Stimulated activated effector memory CD8-positive, alpha-beta T cell treated with anti-CD3 and anti-CD28 coated beads, Interleukin-12 subunit alpha, Interleukin-12 subunit beta, amount 100 ng/mL, for 72 hours (primary cell): Measurements from ENCODE around the gene ZNF440.
"Not testable (repeated sequence)": the region's sequence is repeated elsewhere in the genome, so short reads cannot be mapped to it uniquely, and the experiment has no call there.

Experiments used
- ATAC-seq: fragments of 150-1000 bp; cut with Tn5 transposase; 2 replicates; pipeline ENCODE4 v1.10.0; 2021
- DNase-seq, 2 donors: peaks; one replicate each; pipeline ENCODE4 v3.0.0; 2021 to 2022; ENCODE audit warnings: low spot score in 2 of 2
- H3K27ac Mint-ChIP-seq: one replicate; pipeline ENCODE4 v1.8.0; 2022; ENCODE audit warnings: mild to moderate bottlenecking, mixed read lengths
- H3K36me3 Mint-ChIP-seq: one replicate; pipeline ENCODE4 v1.8.0; 2022; ENCODE audit warnings: mild to moderate bottlenecking, mixed read lengths
- H3K4me1 Mint-ChIP-seq: one replicate; pipeline ENCODE4 v1.8.0; 2022; ENCODE audit warnings: mixed read lengths
- H3K4me3 Mint-ChIP-seq: one replicate; pipeline ENCODE4 v1.8.0; 2022; ENCODE audit warnings: mild to moderate bottlenecking, mixed read lengths
- H3K9me3 Mint-ChIP-seq: one replicate; pipeline ENCODE4 v1.8.0; 2022; ENCODE audit warnings: mixed read lengths

ZNF440 gene

GRCh38 chr19:11814029-11814699 is at the start of gene ZNF440:
TSS of gene ZNF440 (plus strand) at chr19:11814273. CDS start at chr19:11814448, 175 bp downstream.
- Mint-ChIP-seq H3K27ac (peak within 1 kb of the TSS; percentile 81), H3K36me3 (no peaks in the 10 kb centered on the region), H3K4me3 (peak within 1 kb of the TSS; percentile 83), H3K9me3 (no peaks in the 10 kb centered on the region), H3K4me1 (peaks cover 20% of the 10 kb centered on the region)
- ATAC-seq (peak; percentile 100), DNase-seq (peak; percentile 66 to 94)

GRCh38 chr19:11766597-11767591 is 47.2 kb upstream of the ZNF440 start, which contains the start of gene ZNF441:
TSS of gene ZNF441 (plus strand) at chr19:11767000. CDS start at chr19:11767194, 194 bp downstream.
- H3K4me1 Mint-ChIP-seq, result peaks cover 22% of the 10 kb centered on the region
- H3K27ac Mint-ChIP-seq, result peak within 1 kb of the TSS; percentile 91
- DNase-seq (peak; percentile 82 to 98), ATAC-seq (peak; percentile 99)
- no peaks in the 10 kb centered on the region for H3K36me3 Mint-ChIP-seq
- peak within 1 kb of the TSS; percentile 92 for H3K4me3 Mint-ChIP-seq
- H3K9me3 Mint-ChIP-seq, result peaks cover 14% of the 10 kb centered on the region

- peak in 1 of 2 donors; percentile 59 for DNase-seq
- Mint-ChIP-seq H3K4me1 (peaks cover 22% of the 10 kb centered on the region), H3K27ac (peak overlapping the region; percentile 91), H3K36me3 (no peaks in the 10 kb centered on the region), H3K9me3 (peaks cover 18% of the 10 kb centered on the region), H3K4me3 (peak overlapping the region; percentile 92)
- peak; percentile 1 for ATAC-seq
Observed at GRCh38 chr19:11767633-11768133, 46.4 kb upstream of the ZNF440 start.

GRCh38 chr19:11769995-11770394 is 44.1 kb upstream of the ZNF440 start:
- DNase-seq (no peak), ATAC-seq (no peak)
- Mint-ChIP-seq H3K4me1 (peaks cover 22% of the 10 kb centered on the region), H3K4me3 (no peak overlapping the region), H3K36me3 (no peaks in the 10 kb centered on the region), H3K27ac (no peak overlapping the region), H3K9me3 (peaks cover 21% of the 10 kb centered on the region)

- not testable (repeated sequence) for H3K36me3 Mint-ChIP-seq, ATAC-seq, H3K4me3 Mint-ChIP-seq, H3K27ac Mint-ChIP-seq, DNase-seq
- peaks cover 24% of the 10 kb centered on the region for H3K9me3 Mint-ChIP-seq
- H3K4me1 Mint-ChIP-seq, result peaks cover 21% of the 10 kb centered on the region
Observed at GRCh38 chr19:11771520-11771919, 42.6 kb upstream of the ZNF440 start.

GRCh38 chr19:11776669-11777068 is 37.4 kb upstream of the ZNF440 start:
- Mint-ChIP-seq H3K36me3 (peaks cover 40% of the 10 kb centered on the region), H3K9me3 (peaks cover 35% of the 10 kb centered on the region)
- not testable (repeated sequence) for H3K4me1 Mint-ChIP-seq, DNase-seq, ATAC-seq, H3K4me3 Mint-ChIP-seq, H3K27ac Mint-ChIP-seq

GRCh38 chr19:11780431-11781020 is 33.5 kb upstream of the ZNF440 start:
- Mint-ChIP-seq H3K4me3 (no peak overlapping the region), H3K9me3 (peaks cover 37% of the 10 kb centered on the region), H3K4me1 (no peaks in the 10 kb centered on the region), H3K36me3 (peaks cover 40% of the 10 kb centered on the region), H3K27ac (no peak overlapping the region)
- DNase-seq (no peak), ATAC-seq (no peak)

GRCh38 chr19:11781295-11782057 is 32.6 kb upstream of the ZNF440 start:
- Mint-ChIP-seq H3K4me1 (no peaks in the 10 kb centered on the region), H3K36me3 (peaks cover 40% of the 10 kb centered on the region), H3K9me3 (peaks cover 34% of the 10 kb centered on the region), H3K4me3 (no peak overlapping the region), H3K27ac (no peak overlapping the region)
- no peak for DNase-seq
- ATAC-seq, result no peak

GRCh38 chr19:11783767-11784166 is 30.3 kb upstream of the ZNF440 start:
- DNase-seq (no peak), ATAC-seq (no peak)
- Mint-ChIP-seq H3K4me1 (no peaks in the 10 kb centered on the region), H3K4me3 (no peak overlapping the region), H3K9me3 (peaks cover 41% of the 10 kb centered on the region), H3K27ac (no peak overlapping the region), H3K36me3 (peaks cover 28% of the 10 kb centered on the region)

GRCh38 chr19:11784356-11784755 is 29.7 kb upstream of the ZNF440 start:
- H3K27ac Mint-ChIP-seq, result no peak overlapping the region
- no peak overlapping the region for H3K4me3 Mint-ChIP-seq
- peaks cover 22% of the 10 kb centered on the region for H3K36me3 Mint-ChIP-seq
- H3K9me3 Mint-ChIP-seq, result peaks cover 47% of the 10 kb centered on the region
- H3K4me1 Mint-ChIP-seq, result no peaks in the 10 kb centered on the region
- no peak for ATAC-seq
- no peak for DNase-seq

GRCh38 chr19:11787536-11787935 is 26.5 kb upstream of the ZNF440 start:
- Mint-ChIP-seq H3K27ac (no peak overlapping the region), H3K36me3 (no peaks in the 10 kb centered on the region), H3K9me3 (peaks cover 47% of the 10 kb centered on the region), H3K4me1 (no peaks in the 10 kb centered on the region), H3K4me3 (no peak overlapping the region)
- ATAC-seq (no peak), DNase-seq (no peak)

- DNase-seq (no peak), ATAC-seq (no peak)
- Mint-ChIP-seq H3K4me1 (peaks cover 8% of the 10 kb centered on the region), H3K4me3 (no peak overlapping the region), H3K9me3 (peaks cover 28% of the 10 kb centered on the region), H3K36me3 (no peaks in the 10 kb centered on the region), H3K27ac (no peak overlapping the region)
Observed at GRCh38 chr19:11792942-11793341, 21.1 kb upstream of the ZNF440 start.

- H3K36me3 Mint-ChIP-seq, result no peaks in the 10 kb centered on the region
- peaks cover 15% of the 10 kb centered on the region for H3K4me1 Mint-ChIP-seq
- ATAC-seq, result peak; percentile 76
- H3K4me3 Mint-ChIP-seq, result peak overlapping the region; percentile 74
- no peak overlapping the region for H3K27ac Mint-ChIP-seq
- H3K9me3 Mint-ChIP-seq, result peaks cover 7% of the 10 kb centered on the region
- DNase-seq, result peak; percentile 53 to 85
Observed at GRCh38 chr19:11797491-11797890, 16.6 kb upstream of the ZNF440 start.
